NCI-H2227 (cell line): ENCODE data around the gene B4GAT1.
"Not testable (repeated sequence)": the region's sequence is repeated elsewhere in the genome, so short reads cannot be mapped to it uniquely, and the experiment has no call there.

ENCODE experiments used
- DNase-seq: peaks from one replicate; lab custom pipeline; 2025; ENCODE audit not compliant: unreplicated experiment; lab: John Stamatoyannopoulos, UW

The B4GAT1 gene

DNA sequence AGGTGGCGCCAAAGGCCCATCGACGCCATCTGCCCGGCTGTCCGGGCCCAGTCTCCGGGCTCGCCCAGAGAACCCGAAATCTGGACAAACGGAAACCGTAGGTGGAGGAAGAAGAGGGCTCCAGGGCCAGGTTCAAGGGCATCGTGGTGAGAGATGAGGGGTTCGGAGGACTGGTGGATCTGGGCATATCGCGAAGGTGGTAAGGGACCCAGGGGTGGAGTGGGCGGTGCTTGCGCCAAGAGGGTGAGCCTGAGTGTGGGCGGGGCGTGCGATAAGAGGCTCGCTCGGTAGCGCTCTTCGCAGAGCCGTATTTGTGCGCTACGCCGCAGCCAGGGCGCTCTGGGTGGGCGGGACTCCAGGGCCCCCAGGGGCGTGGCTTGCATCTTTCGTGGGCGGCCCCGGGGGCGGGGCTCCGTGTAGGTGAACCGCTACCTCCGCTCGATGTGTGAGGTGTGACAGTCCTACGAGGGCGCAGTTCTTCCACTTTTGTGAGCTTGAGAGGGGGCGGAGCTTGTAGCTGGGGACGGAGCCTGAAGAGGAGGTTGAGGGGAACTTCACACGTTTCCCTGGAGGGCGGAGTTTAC is 35.4 kb downstream of the B4GAT1 start:
- DNase-seq, result peak; percentile 97

DNA sequence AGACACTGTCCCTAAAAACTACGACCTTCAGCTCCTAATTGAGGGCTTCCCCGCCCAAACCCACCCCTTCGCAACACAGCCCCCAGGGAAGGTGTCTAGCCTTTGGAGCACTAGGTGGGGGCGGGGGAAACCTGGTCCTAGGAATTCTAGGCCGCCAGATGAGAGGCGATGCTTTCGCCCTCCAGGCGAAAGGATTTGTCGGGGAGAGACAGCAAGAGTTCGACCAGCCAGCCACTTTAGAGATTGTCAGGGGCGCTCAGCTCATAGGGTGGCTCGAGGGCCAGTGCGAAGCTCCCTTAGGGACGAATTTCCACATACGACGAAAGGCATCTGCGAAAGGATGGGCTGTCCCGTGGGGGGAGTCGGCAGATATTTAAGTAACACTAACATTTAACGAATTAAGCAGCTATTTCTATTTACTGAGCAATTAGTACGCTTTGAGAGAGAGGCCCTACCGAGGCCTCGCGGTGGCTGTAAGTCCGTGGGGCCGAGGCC is 35.9 kb downstream of the B4GAT1 start:
- DNase-seq, result no peak

DNA sequence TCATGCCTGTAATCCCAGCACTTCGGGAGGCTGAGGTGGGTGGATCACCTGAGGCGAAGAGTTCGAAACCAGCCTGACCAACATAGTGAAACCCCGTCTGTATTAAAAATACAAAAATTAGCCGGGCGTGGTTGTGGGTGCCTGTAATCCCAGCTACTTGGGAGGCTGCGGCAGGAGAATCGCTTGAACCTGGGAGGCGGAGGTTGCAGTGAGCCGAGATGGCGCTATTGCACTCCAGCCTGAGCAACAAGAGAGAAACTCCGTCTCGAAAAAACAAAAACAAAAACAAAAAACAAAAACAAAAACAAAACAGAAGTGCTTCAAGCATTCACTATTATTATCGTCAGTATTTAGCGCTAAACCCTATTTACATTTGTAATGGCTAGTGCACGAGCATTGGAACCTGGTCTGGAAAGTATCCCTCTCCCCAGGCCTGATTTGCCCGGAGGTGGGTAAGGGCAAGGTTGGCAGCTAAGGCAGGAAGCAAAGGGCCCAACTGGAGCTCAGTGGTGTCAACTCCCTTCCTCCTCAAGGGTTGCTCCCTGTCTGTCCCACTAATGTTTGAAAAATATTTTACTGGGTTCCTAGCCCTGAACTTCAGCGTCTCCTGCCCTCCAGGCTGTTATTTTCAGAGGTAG is 36.5 kb downstream of the B4GAT1 start:
- DNase-seq, result not testable (repeated sequence)

DNA sequence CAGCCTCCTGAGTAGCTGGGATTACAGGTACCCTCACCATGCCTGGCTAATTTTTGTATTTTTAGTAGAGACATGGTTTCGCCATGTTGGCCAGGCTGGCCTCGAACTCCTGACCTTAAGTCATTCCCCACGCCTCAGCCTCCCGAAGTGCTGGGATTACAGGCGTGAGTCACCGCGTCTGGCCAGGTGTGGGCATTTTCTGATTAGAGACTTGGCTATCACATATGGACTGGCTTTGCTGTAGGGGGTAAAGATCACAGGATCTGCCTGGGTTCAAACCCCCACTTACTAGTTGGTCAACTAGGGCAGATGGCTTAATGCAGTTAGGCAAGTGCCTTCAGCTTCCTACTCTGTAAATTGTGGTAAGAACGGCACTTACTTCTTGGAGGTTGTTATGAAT is 37.1 kb downstream of the B4GAT1 start:
- DNase-seq, result no peak

DNA sequence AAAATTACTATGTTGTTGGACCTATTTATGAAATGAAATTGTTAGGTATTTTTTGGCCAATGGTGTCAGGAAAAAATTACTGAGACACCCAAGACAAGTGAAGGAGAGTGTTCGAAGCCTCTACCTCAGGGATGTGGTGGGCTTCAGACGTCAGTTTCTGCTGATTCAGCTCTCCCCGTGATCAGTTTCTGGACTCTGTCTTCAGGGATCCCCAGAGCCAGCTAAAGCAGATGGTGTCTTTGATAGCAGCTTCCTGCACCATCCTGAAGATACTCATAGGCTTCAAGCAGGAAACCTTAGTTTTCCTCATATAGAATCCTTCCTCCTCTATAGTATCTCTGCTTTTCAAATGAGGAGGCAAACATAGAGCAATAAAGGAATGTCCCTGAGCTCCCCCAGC is 38.0 kb downstream of the B4GAT1 start:
- no peak for DNase-seq

DNA sequence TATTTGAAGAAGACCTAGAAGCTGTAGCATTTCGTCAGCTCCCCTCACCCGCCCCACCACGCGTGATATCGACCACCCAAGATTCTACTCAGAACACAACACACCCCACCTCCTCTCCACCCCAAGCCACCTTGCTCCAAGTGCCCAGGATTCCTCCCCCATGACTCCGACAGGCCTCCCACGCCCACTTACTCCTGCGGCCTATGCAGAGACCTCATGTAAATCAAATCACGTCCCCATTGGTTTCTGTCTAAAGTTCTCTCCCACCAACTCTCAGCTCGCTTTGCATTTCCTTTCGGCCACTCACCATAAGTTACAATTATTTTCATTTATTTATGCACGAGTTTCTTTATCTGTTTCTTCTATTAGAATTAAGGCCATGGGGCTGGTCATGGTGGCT is 44.8 kb downstream of the B4GAT1 start:
- no peak for DNase-seq

DNA sequence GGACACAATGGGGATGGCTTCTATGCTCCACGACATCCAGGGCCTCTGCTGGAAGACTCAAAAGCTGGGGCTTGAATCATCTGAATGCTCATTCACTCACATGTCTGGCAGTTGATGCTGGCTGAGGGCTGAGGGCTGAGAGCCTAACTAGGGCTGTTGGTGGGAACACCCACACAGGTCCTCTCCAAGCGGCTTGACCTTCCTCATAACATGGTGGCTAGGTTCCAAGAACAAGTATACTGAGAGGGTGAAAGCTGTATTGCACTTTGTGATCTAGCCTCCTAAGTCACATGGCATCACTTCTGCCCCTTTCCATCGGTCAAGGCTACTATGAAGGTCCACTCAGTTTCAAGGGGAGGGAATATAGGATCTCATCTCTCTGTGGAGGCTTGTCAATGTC is 48.2 kb downstream of the B4GAT1 start:
- DNase-seq, result no peak

DNA sequence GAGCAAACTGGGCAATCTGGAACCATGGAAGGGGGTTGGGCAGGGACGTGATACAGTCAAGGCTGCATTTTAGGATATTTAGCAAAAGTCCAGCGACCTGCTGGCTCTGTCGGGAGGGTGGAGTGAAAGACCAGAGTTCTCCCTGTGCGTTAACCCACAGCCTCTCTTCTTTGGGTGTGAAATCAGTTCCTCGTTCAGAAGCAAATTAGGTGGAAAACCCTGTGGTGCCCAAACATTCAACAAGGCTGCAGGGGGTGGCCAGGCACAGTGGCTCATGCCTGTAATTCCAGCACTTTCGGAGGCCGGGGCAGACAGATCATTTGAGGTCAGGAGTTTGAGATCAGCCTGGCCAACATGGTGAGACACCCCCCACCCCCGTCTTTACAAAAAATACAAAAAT is 49.8 kb downstream of the B4GAT1 start:
- no peak for DNase-seq
